Skeletal muscle tissue (tissue), 4 donors: ENCODE measurements around the gene S1PR4. TPM values are rescaled to one million over a fixed set of nuclear protein-coding genes. Genes with fewer than 3 reads are reported as not detected.
"Not testable (repeated sequence)": the region's sequence is repeated elsewhere in the genome, so short reads cannot be mapped to it uniquely, and the experiment has no call there.

Source experiments
- H3K27ac ChIP-seq: one replicate; pipeline ENCODE4 v1.7.0; 2013; ENCODE audit warnings: mild to moderate bottlenecking, low read depth, low read length, inconsistent platforms
- H3K27me3 ChIP-seq, 3 donors: one replicate each; pipeline ENCODE4 v1.7.0; 2013; ENCODE audit warnings: low read length in 3 of 3; ENCODE audit not compliant: control insufficient read depth in 3 of 3, insufficient read depth in 3 of 3
- H3K36me3 ChIP-seq, 3 donors: one replicate each; pipeline ENCODE4 v1.7.0; 2013; ENCODE audit warnings: low read length in 3 of 3; ENCODE audit not compliant: control insufficient read depth in 3 of 3, insufficient read depth in 3 of 3
- H3K4me1 ChIP-seq, 3 donors: one replicate each; pipeline ENCODE4 v1.7.0; 2013; ENCODE audit warnings: low read length in 3 of 3, mild to moderate bottlenecking in 3 of 3; ENCODE audit not compliant: control insufficient read depth in 3 of 3, insufficient read depth in 3 of 3
- H3K4me3 ChIP-seq, 3 donors: one replicate each; pipeline ENCODE4 v1.7.0; 2013; ENCODE audit warnings: low read length in 3 of 3
- H3K9ac ChIP-seq, 3 donors: one replicate each; pipeline ENCODE4 v1.7.0; 2013; ENCODE audit warnings: low read length in 3 of 3, mild to moderate bottlenecking in 3 of 3, moderate library complexity in 2 of 3, low read depth in 1 of 3
- H3K9me3 ChIP-seq, 3 donors: one replicate each; pipeline ENCODE4 v1.7.0; 2013; ENCODE audit warnings: low read length in 3 of 3; ENCODE audit not compliant: control insufficient read depth in 3 of 3
- total RNA-seq: library from RNA; depleted of rRNA; stranded (reverse); fragments of >200 nt; gene quantifications from one replicate; pipeline ENCODE4 v1.2.3, GENCODE V29; 2014
- donor health status: Osteomylitis.

The S1PR4 gene
- total RNA-seq, 1 donor from 2014 or later: 2.1 TPM

DNA sequence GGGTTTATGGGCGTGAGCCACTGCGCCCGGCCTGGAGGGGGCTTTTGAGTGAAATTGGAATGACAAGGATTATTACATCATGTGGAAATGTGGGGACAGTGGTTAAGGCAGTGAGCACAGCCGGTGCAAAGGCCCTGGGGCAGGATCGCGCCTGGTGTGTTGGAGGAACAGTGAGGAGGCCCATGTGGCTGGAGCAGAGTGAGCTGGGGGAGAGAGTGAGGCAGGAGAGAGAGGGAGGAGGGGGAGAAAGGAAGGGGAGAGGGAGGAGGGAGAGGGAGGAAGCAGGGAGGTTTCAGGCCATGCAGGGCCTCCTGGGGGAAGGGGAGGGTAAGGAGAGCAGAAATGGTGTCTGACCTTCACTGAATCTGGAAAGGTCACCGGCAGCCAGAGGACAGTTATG, 34.6 kb downstream of the S1PR4 start:
- Histone ChIP-seq H3K9me3 (no peaks in the 10 kb centered on the region), H3K9ac (no peak overlapping the region), H3K36me3 (peaks cover 0 to 2% (median under 1%) of the 10 kb centered on the region in 3 donors), H3K27me3 (peaks cover under 1 to 2% (median 1%) of the 10 kb centered on the region in 3 donors), H3K4me3 (no peak overlapping the region), H3K4me1 (no peaks in the 10 kb centered on the region), H3K27ac (no peak overlapping the region)

DNA sequence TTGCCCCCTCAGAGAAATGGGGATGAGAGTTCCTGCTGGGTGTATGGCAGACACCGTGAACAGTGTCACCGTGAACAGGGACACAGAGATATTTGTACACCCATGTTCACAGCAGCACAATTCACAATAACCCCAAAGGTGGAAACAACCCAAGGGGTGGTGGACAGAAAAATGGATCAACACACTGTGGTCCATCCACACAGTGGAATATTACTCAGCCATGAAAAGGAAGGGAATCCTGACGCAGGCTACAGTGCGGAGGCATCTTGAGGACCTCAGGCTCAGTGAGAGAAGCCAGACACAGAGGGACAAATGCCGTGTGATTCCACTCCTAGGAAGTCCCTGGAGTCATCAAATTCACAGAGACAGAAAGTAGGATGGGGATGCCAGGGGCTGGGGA, 38.3 kb downstream of the S1PR4 start:
- Histone ChIP-seq H3K4me1 (no peaks in the 10 kb centered on the region), H3K9ac (no peak overlapping the region), H3K27ac (no peak overlapping the region), H3K27me3 (peaks cover 10 to 20% (median 17%) of the 10 kb centered on the region in 3 donors), H3K4me3 (no peak overlapping the region), H3K9me3 (no peaks in the 10 kb centered on the region), H3K36me3 (no peaks in the 10 kb centered on the region)

- Histone ChIP-seq H3K9me3 (no peaks in the 10 kb centered on the region), H3K9ac (no peak overlapping the region), H3K27ac (no peak overlapping the region), H3K27me3 (peaks cover 23 to 24% (median 24%) of the 10 kb centered on the region in 3 donors), H3K4me3 (no peak overlapping the region), H3K36me3 (no peaks in the 10 kb centered on the region), H3K4me1 (no peaks in the 10 kb centered on the region)
Observed at GRCh38 chr19:3220576-3220975, 42.0 kb downstream of the S1PR4 start.

DNA sequence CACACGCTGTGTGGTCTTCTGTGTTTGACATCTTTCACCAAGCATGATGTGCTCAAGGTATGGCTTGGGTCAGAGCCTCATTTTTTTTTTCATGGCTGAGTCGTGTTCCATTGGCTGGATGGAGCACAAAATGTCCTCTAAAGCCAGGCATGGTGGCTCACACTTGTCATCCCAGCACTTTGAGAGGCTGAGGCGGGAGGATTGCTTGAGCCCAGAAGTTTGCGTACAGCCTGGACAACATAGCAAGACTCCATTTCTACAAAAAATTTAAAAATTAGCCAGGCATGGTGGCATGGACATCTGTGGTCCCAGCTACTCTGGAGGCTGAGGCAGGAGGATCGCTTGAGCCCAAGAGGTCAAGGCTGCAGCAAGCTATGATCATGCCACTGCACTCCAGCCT, 43.0 kb downstream of the S1PR4 start:
- H3K4me1 ChIP-seq, H3K27ac ChIP-seq, H3K4me3 ChIP-seq, H3K36me3 ChIP-seq, H3K9ac ChIP-seq, H3K9me3 ChIP-seq: not testable (repeated sequence)
- H3K27me3 ChIP-seq: peaks cover 32 to 33% (median 32%) of the 10 kb centered on the region in 3 donors

GRCh38 chr19:3222709-3223108, 44.1 kb downstream of the S1PR4 start:
- Histone ChIP-seq H3K4me1 (no peaks in the 10 kb centered on the region), H3K9ac (no peak overlapping the region), H3K9me3 (no peaks in the 10 kb centered on the region), H3K27me3 (peaks cover 42 to 44% (median 43%) of the 10 kb centered on the region in 3 donors), H3K4me3 (no peak overlapping the region), H3K27ac (no peak overlapping the region), H3K36me3 (no peaks in the 10 kb centered on the region)

DNA sequence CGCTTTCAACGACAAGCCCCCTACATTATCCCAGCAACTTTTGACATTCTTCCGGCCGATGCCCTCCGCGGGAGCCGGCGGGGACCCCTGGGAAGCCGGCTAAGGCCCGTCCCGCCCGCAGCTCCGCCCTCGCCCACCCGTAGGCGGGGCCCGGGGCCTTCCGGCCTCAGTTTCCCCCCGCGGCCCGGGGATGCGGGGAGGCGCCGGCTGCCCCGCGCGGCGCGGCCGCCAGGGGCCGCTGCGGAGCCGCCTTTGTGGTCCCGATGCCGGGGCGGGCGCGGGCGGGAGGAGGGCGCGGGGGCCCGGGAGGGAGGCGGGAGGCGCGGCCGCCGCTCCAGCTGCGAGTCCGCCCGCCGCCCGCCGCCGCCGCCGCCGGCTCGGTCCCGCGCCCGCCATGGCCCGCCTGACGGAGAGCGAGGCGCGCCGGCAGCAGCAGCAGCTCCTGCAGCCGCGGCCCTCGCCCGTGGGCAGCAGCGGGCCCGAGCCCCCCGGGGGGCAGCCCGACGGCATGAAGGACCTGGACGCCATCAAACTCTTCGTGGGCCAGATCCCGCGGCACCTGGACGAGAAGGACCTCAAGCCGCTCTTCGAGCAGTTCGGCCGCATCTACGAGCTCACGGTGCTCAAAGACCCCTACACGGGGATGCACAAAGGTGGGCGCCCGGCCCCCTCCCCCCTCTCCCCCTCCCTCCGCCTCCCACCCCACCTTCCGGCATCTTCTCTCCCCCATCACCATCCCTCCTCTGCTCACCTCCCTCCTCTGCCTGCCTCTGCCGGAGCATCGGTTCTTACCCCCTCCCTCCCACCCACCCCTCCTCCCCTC, 46.0 kb downstream of the S1PR4 start, which contains the start of gene CELF5:
Gene CELF5 (plus strand): TSS at position 316 of the 823 bp plus-strand sequence. CDS start 79 bp downstream, at position 395.
- peaks cover 43 to 50% (median 49%) of the 10 kb centered on the region in 3 donors for H3K27me3 ChIP-seq
- no peak within 1 kb of the TSS for H3K27ac ChIP-seq
- H3K4me1 ChIP-seq: no peaks in the 10 kb centered on the region
- H3K9ac ChIP-seq: no peak within 1 kb of the TSS
- H3K36me3 ChIP-seq: no peaks in the 10 kb centered on the region
- H3K4me3 ChIP-seq: no peak within 1 kb of the TSS
- H3K9me3 ChIP-seq: no peaks in the 10 kb centered on the region

DNA sequence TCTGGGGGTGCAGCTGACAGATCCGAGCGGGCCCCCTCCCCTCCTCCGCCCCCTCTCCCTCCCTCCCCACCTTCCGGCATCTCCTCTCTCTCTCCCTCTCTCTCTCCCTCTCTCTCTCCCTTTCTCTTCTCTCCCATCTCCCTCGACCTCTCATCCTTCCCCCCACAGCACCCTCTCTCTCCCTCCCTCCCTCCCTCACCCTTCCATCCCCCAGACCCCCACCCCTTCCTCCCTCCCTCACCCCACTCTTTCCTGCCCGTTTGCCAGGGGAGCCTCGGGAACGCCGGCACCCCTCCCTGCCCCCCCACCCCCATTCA, 46.6 kb downstream of the S1PR4 start:
- Histone ChIP-seq H3K4me1 (no peaks in the 10 kb centered on the region), H3K4me3 (no peak overlapping the region), H3K9me3 (no peaks in the 10 kb centered on the region), H3K27me3 (peaks cover 47 to 55% (median 54%) of the 10 kb centered on the region in 3 donors), H3K36me3 (no peaks in the 10 kb centered on the region), H3K27ac (no peak overlapping the region), H3K9ac (no peak overlapping the region)

DNA sequence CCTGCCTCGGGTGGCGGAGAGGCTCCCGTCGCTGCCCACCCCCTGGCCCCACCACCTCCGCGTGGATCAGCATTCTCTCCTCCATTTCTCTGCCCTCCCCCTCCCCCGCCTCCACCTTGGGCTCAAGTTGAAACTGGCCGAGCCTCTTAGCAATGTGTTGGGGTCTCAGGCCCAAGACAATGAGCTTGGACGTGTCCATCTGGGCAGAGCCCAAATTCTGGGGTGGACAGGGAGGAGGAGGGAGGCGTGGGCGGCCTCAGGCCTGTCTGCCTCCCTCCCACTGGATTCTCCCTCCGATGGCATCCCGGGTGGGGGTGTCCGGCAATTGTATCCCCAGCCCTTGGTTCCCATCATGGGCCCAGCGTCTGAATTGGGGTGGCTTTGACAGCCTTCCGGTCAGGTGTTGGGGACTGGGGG, 47.1 kb downstream of the S1PR4 start:
- no peak overlapping the region for H3K27ac ChIP-seq
- H3K27me3 ChIP-seq: peaks cover 51 to 60% (median 58%) of the 10 kb centered on the region in 3 donors
- H3K4me1 ChIP-seq: no peaks in the 10 kb centered on the region
- no peak overlapping the region for H3K4me3 ChIP-seq
- no peaks in the 10 kb centered on the region for H3K9me3 ChIP-seq
- no peak overlapping the region for H3K9ac ChIP-seq
- no peaks in the 10 kb centered on the region for H3K36me3 ChIP-seq

- H3K9me3 ChIP-seq: no peaks in the 10 kb centered on the region
- H3K27ac ChIP-seq: no peak overlapping the region
- no peaks in the 10 kb centered on the region for H3K4me1 ChIP-seq
- no peak overlapping the region for H3K9ac ChIP-seq
- H3K27me3 ChIP-seq: peaks cover 47 to 62% (median 54%) of the 10 kb centered on the region in 3 donors
- H3K4me3 ChIP-seq: no peak overlapping the region
- no peaks in the 10 kb centered on the region for H3K36me3 ChIP-seq
Observed at GRCh38 chr19:3227054-3227626, 48.6 kb downstream of the S1PR4 start.

DNA sequence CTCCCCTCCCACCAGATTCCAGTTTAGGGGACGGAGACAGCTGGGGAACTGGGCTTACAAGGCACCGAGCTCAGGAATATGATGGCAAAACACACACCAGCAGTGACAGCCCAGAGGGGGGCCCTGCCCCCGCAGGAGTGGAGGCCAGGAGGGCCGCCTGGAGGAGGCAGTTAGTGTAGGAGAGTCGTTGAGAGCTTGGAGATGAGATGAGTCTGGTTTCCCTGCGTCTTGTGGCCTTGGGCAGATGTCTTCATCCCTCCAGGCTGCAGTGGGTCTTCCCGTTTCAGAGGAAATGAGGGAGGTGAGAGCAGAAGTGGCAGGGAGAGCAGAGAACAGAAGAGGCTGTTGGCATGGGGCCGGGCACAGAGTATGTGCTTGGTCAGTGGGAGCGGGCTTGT, 50.8 kb downstream of the S1PR4 start:
- Histone ChIP-seq H3K9ac (no peak overlapping the region), H3K27me3 (peaks cover 44 to 60% (median 54%) of the 10 kb centered on the region in 3 donors), H3K4me3 (no peak overlapping the region), H3K36me3 (no peaks in the 10 kb centered on the region), H3K9me3 (no peaks in the 10 kb centered on the region), H3K4me1 (no peaks in the 10 kb centered on the region), H3K27ac (no peak overlapping the region)
